ENCODE data around the gene PRKCE.

- TF ChIP-seq EZH2 (IDR thresholded peaks at IDR 0.05; ENCODE audit: borderline replicate concordance, low read depth, low read length, severe bottlenecking), result no peak
- no peak for TF ChIP-seq POLR2A (IDR thresholded peaks at IDR 0.05; ENCODE audit: low read depth, low read length)
Measured at GRCh38 chr2:46157966-46158310, 506.5 kb downstream of the PRKCE start.
